IMR-90 (cell line): ENCODE data around the gene TCF12. TPM values are rescaled to one million over a fixed set of nuclear protein-coding genes. Genes with fewer than 3 reads are reported as not detected.
A peak's percentile ranks its signal among the peaks of the same experiment; 100 is the strongest.

ENCODE experiments used
- ATAC-seq: fragments of 200-7000 bp; cut with Tn5 transposase; 2 replicates; pipeline ENCODE4 v1.9.1; 2020; ENCODE audit warnings: low read depth, mild to moderate bottlenecking, moderate library complexity
- BruUV-seq: library from RNA; stranded (reverse); fragments of 400-500 nt; replicated peaks from 2 replicates; lab custom pipeline; 2021; lab: Mats Ljungman, UMichigan
- CTCF ChIA-PET: fragments of 300-600 bp; formaldehyde crosslinking; extraction: SDS; loops from one replicate; lab custom pipeline; 2021; ENCODE audit warnings: antibody characterized with exemption; lab: Yijun Ruan, JAX
- POLR2A ChIA-PET: fragments of 300-600 bp; sonication (Branson Sonifier 250); formaldehyde crosslinking; loops from one replicate; lab custom pipeline; 2022; ENCODE audit warnings: antibody characterized with exemption; ENCODE audit not compliant: unreplicated experiment; lab: Charles Lee
- DNase-seq: peaks from one replicate; pipeline ENCODE4 v3.0.0; 2013
- H2AFZ ChIP-seq: replicated peaks from 2 replicates; pipeline ENCODE3; 2013; ENCODE audit warnings: low read length, mild to moderate bottlenecking; ENCODE audit not compliant: poor library complexity
- H2AK5ac ChIP-seq: 2 replicates; pipeline ENCODE4 v1.6.1; 2013; ENCODE audit warnings: low read depth, low read length, inconsistent platforms
- H2AK9ac ChIP-seq: replicated peaks from 2 replicates; pipeline ENCODE3; 2013; ENCODE audit warnings: mild to moderate bottlenecking, low read depth, low read length, moderate library complexity; ENCODE audit not compliant: poor library complexity
- H2BK120ac ChIP-seq: 2 replicates; pipeline ENCODE4 v1.6.1; 2013; ENCODE audit warnings: low read depth, low read length, inconsistent platforms
- H2BK15ac ChIP-seq: 3 replicates; pipeline ENCODE4 v1.6.1; 2013; ENCODE audit warnings: low read depth, low read length, inconsistent platforms
- H2BK20ac ChIP-seq: 2 replicates; pipeline ENCODE4 v1.6.1; 2013; ENCODE audit warnings: low read depth, mild to moderate bottlenecking, inconsistent platforms, low read length, moderate library complexity
- H2BK5ac ChIP-seq: 2 replicates; pipeline ENCODE4 v1.6.1; 2013; ENCODE audit warnings: mild to moderate bottlenecking, low read depth, low read length, inconsistent platforms; ENCODE audit not compliant: poor library complexity, severe bottlenecking
- H3K14ac ChIP-seq: replicated peaks from 2 replicates; pipeline ENCODE4 v1.6.1; 2013; ENCODE audit warnings: low read depth, low read length, inconsistent platforms
- H3K18ac ChIP-seq: 2 replicates; pipeline ENCODE4 v1.6.1; 2013; ENCODE audit warnings: low read depth, low read length, control low read depth
- H3K23ac ChIP-seq: 2 replicates; pipeline ENCODE4 v1.6.1; 2013; ENCODE audit warnings: low read depth, low read length, inconsistent platforms
- H3K27ac ChIP-seq: 2 replicates; pipeline ENCODE4 v1.5.1; 2013; ENCODE audit warnings: mild to moderate bottlenecking, control low read depth, low read length; ENCODE audit not compliant: insufficient read depth
- H3K27me3 ChIP-seq: 2 replicates; pipeline ENCODE4 v1.6.1; 2013; ENCODE audit warnings: low read length; ENCODE audit not compliant: control insufficient read depth, insufficient read depth
- H3K36me3 ChIP-seq: 2 replicates; pipeline ENCODE4 v1.6.1; 2013; ENCODE audit warnings: low read length, mixed read lengths; ENCODE audit not compliant: control insufficient read depth, insufficient read depth
- H3K4ac ChIP-seq: 2 replicates; pipeline ENCODE4 v1.6.1; 2013; ENCODE audit warnings: low read depth, low read length, inconsistent platforms
- H3K4me1 ChIP-seq: 2 replicates; pipeline ENCODE4 v1.6.1; 2013; ENCODE audit warnings: low read length, mixed read lengths; ENCODE audit not compliant: control insufficient read depth, insufficient read depth
- H3K4me2 ChIP-seq: 2 replicates; pipeline ENCODE4 v1.6.1; 2013; ENCODE audit warnings: low read depth, mild to moderate bottlenecking, control low read depth, low read length, moderate library complexity
- H3K4me3 ChIP-seq: 2 replicates; pipeline ENCODE4 v1.5.1; 2013; ENCODE audit warnings: low read depth, mild to moderate bottlenecking, control low read depth, low read length, moderate library complexity; ENCODE audit not compliant: insufficient read depth
- H3K56ac ChIP-seq: 2 replicates; pipeline ENCODE4 v1.6.1; 2013; ENCODE audit warnings: low read length, inconsistent platforms; ENCODE audit not compliant: insufficient read depth; ENCODE audit errors: extremely low read depth
- H3K79me1 ChIP-seq, 2 experiments: 2 replicates each; pipeline ENCODE4 v1.6.1; 2013; ENCODE audit warnings: low read length in 2 of 2, inconsistent platforms in 1 of 2, low read depth in 1 of 2
- H3K9ac ChIP-seq: 2 replicates; pipeline ENCODE4 v1.6.1; 2013; ENCODE audit warnings: low read depth, low read length, control low read depth
- H3K9me1 ChIP-seq: 2 replicates; pipeline ENCODE4 v1.6.1; 2013; ENCODE audit warnings: low read length, inconsistent platforms; ENCODE audit not compliant: insufficient read depth
- H3K9me3 ChIP-seq: 2 replicates; pipeline ENCODE4 v1.6.1; 2013; ENCODE audit warnings: low read length; ENCODE audit not compliant: control insufficient read depth, insufficient read depth
- H4K20me1 ChIP-seq: 2 replicates; pipeline ENCODE4 v1.6.1; 2013; ENCODE audit warnings: low read length, inconsistent platforms; ENCODE audit not compliant: insufficient read depth
- H4K5ac ChIP-seq: 2 replicates; pipeline ENCODE4 v1.6.1; 2013; ENCODE audit warnings: mild to moderate bottlenecking, low read depth, low read length, control low read depth
- H4K8ac ChIP-seq, 2 experiments: 2 replicates each; pipeline ENCODE4 v1.6.1; 2013; ENCODE audit warnings: low read depth in 2 of 2, low read length in 2 of 2, control low read depth in 1 of 2, inconsistent platforms in 1 of 2
- H4K91ac ChIP-seq: 2 replicates; pipeline ENCODE4 v1.6.1; 2013; ENCODE audit warnings: low read depth, low read length, inconsistent platforms; ENCODE audit not compliant: insufficient read depth
- MAFK ChIP-seq: IDR thresholded peaks from 2 replicates; pipeline ENCODE4 v1.6.1; 2012; ENCODE audit warnings: low read depth, low read length, improper control_type of control experiment
- POLR2A ChIP-seq: IDR thresholded peaks from 2 replicates; pipeline ENCODE4 v1.6.1; 2012; ENCODE audit warnings: mild to moderate bottlenecking, low read depth, low read length
- RCOR1 ChIP-seq: IDR thresholded peaks from 2 replicates; pipeline ENCODE4 v1.6.1; 2012; ENCODE audit warnings: mild to moderate bottlenecking, low read length, improper control_type of control experiment; ENCODE audit not compliant: insufficient replicate concordance
- WGBS, 2 experiments: methylation state at CpG; one replicate each; pipeline versions ENCODE4 v1.1.5 to v1.1.7; 2013; ENCODE audit warnings: missing lambda C conversion rate in 2 of 2; ENCODE audit not compliant: insufficient read length in 1 of 2; ENCODE audit errors: extremely low coverage in 2 of 2; 5-methylcytosine and 5-hydroxymethylcytosine counted together
- dilution Hi-C: fragments of 300-500 bp; cut with HindIII; formaldehyde crosslinking; loops from one replicate; pipeline ENCODE4 v1.14.3; 2018; ENCODE audit warnings: low sequenced_read_pairs; ENCODE audit not compliant: unreplicated experiment
- in situ Hi-C: fragments of 300-500 bp; cut with MboI; formaldehyde crosslinking; loops from 3 replicates; pipeline ENCODE4 v1.14.3; 2019; ENCODE audit warnings: low sequenced_read_pairs, inconsistent platforms, mixed read lengths
- intact Hi-C: fragments of 100-400 bp; cut with micrococcal nuclease; formaldehyde crosslinking; loops from 2 replicates; pipeline ENCODE4 v1.10.0; 2022
- polyA plus RNA-seq, 3 experiments: library from polyadenylated mRNA; depleted of rRNA; stranded (reverse); fragments of >200 nt; gene quantifications; 2 replicates each; pipeline ENCODE4 v1.2.3, GENCODE V29; 2012; ENCODE audit warnings: low replicate concordance in 1 of 3
- total RNA-seq: library from RNA; depleted of rRNA; stranded (reverse); fragments of >200 nt; gene quantifications from 2 replicates; pipeline ENCODE4 v1.2.3, GENCODE V29; 2012

Gene TCF12
- total and polyA plus RNA-seq, 2 of the 4 experiments (the other 2 are of a cell fraction), result 79.4 to 160 TPM

GRCh38 chr15:57079931-57080620, 161.6 kb downstream of the TCF12 start:
- no peaks in the 10 kb centered on the region for H3K9me3 ChIP-seq
- H3K9ac ChIP-seq, result no peak overlapping the region
- no peak overlapping the region for H2BK15ac ChIP-seq
- H3K9me1 ChIP-seq, result no peaks in the 10 kb centered on the region; the same call in 1 of the 2 replicates
- POLR2A ChIA-PET, result interaction anchor here (0.5 kb wide), 1 partner anchor 130 kb away, joined by 3 read pairs; no protein-coding TSS in a partner anchor
- WGBS, 2 experiments, result no CpG with 5 or more reads among the region's 4 CpGs
- peak overlapping the region; percentile 61; the same call in 1 of the 2 replicates for H3K4me2 ChIP-seq
- H3K23ac ChIP-seq, result peak overlapping the region; percentile 51; the same call in 1 of the 2 replicates
- no peak for TF ChIP-seq MAFK
- TF ChIP-seq POLR2A, result no peak
- no peak for TF ChIP-seq RCOR1
- H4K91ac ChIP-seq, result no peak overlapping the region; the same call in 1 of the 2 replicates
- H4K5ac ChIP-seq, result no peak overlapping the region
- H3K36me3 ChIP-seq, result no peaks in the 10 kb centered on the region
- no peaks in the 10 kb centered on the region for H3K27me3 ChIP-seq
- no peak overlapping the region for H2BK120ac ChIP-seq
- no peak overlapping the region for H2AFZ ChIP-seq
- ATAC-seq (no peak), DNase-seq (no peak)
- peaks cover 17 to 65% of the 10 kb centered on the region in 2 experiments; a peak in 3 of 4 replicates for H3K79me1 ChIP-seq
- no peak overlapping the region for H2AK9ac ChIP-seq
- in situ Hi-C loops, result no loop called here
- peak overlapping the region in 1 of 2 experiments; percentile 12; a peak in 1 of 4 replicates for H4K8ac ChIP-seq
- CTCF ChIA-PET, result interaction anchor here (0.6 kb wide), 1 partner anchor 122 kb away, joined by 3 read pairs; no protein-coding TSS in a partner anchor
- H4K20me1 ChIP-seq, result peaks cover 10% of the 10 kb centered on the region; the same call in 1 of the 2 replicates
- peak overlapping the region; percentile 30 for H2BK5ac ChIP-seq
- no peak overlapping the region for H3K18ac ChIP-seq
- no peak overlapping the region for H3K27ac ChIP-seq
- H3K4me1 ChIP-seq, result no peaks in the 10 kb centered on the region; the same call in 1 of the 2 replicates
- H3K4ac ChIP-seq, result no peak overlapping the region
- H2BK20ac ChIP-seq, result no peak overlapping the region
- no peak overlapping the region for H3K14ac ChIP-seq
- no peak overlapping the region for H3K4me3 ChIP-seq
- BruUV-seq, result no TSS peak
- dilution Hi-C loops, result no loop called here
- intact Hi-C loops, result no loop called here
- no peak overlapping the region for H2AK5ac ChIP-seq
- no peak overlapping the region for H3K56ac ChIP-seq
